ENCODE results near the gene DDOST.
A peak's percentile ranks its signal among the peaks of the same experiment; 100 is the strongest.

The DDOST gene

DNA sequence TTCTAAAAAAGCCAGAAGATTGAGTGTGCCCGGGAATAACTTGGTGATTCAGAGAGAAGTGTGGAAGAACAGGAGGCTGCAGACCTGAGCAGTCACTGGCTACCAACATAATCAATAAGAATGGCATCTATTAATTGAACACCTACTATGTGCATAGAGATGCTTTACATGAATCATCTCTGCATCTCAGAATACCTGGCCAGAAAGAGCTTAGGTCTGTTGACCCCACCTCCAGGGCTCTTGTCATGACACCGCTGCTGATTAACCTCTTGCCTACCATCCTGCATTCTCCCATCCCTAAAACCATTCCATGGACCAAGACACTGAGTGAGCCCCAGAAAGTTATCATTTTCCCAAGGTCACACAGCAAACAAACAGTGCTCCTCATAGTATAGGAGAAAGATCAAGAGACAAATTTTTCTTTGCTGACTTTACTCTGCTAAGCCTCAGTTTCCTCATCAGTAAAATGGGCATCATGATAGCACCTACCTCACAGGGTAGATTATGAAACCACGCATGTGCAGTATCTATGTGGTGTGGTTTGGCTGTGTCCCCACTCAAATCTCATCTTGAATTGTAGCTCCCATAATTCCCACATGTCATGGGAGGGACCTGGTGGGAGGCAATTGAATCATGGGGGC lies 44.2 kb downstream of the DDOST start:
- Histone ChIP-seq H3K36me3 (peaks cover 92% of the 10 kb centered on the region), H3K4me3 (ENCODE audit: low read depth in 1 of 2, low read length in 1 of 2) (no peak overlapping the region), H3K27ac (peak overlapping the region; percentile 36), H3K4me1 (ENCODE audit: control insufficient read depth in 1 of 2, insufficient read depth in 1 of 2, low read depth in 1 of 2, low read length in 1 of 2) (no peaks in the 10 kb centered on the region), H3K9me3 (no peaks in the 10 kb centered on the region), H3K27me3 (no peaks in the 10 kb centered on the region)
- TF ChIP-seq, protein P1, sequence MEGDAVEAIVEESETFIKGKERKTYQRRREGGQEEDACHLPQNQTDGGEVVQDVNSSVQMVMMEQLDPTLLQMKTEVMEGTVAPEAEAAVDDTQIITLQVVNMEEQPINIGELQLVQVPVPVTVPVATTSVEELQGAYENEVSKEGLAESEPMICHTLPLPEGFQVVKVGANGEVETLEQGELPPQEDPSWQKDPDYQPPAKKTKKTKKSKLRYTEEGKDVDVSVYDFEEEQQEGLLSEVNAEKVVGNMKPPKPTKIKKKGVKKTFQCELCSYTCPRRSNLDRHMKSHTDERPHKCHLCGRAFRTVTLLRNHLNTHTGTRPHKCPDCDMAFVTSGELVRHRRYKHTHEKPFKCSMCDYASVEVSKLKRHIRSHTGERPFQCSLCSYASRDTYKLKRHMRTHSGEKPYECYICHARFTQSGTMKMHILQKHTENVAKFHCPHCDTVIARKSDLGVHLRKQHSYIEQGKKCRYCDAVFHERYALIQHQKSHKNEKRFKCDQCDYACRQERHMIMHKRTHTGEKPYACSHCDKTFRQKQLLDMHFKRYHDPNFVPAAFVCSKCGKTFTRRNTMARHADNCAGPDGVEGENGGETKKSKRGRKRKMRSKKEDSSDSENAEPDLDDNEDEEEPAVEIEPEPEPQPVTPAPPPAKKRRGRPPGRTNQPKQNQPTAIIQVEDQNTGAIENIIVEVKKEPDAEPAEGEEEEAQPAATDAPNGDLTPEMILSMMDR (IDR thresholded peaks at IDR 0.05): no peak

DNA sequence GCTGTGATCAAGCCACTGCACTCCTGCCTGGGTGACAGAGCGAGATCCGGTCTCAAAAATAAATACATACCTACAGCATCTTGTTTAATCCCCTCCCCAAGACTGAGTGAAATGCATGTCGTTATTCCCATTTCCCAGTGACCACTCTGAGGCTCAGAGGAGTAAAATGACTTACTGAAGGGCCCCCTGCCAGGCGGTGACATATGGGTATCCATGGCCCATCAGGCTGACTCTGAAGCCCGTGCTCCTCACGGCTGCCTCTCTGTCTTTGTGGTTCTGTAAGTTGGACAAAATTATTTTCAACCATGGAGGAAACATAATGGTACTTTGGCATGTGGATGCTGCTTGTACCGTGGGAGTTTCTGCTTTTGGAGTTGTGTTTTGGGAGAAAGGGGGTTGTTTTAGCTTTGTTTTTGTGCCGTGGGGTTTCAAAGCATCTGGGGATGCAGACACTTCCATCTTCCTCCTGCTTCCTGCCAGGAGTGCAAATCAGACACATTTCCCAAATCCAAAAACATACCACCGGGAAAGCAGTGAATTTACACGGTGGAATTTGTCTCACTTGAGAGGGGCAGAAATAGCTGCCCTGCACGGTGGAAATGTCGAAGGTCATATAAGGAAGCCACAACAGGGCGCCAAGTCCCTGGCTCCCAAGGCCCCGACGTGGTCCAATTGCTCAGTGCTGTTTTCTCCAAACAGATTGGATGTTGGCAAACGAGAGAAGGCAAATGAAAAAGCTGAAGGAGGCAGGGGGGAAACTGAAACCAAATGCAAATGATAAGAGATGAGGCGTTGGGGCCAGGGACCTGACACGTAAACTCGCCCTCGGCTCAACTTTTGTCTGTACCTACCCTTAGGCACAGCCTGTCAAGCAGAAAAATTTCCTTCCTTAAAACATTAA lies 45.0 kb downstream of the DDOST start:
- peak overlapping the region; percentile 36 for H3K27ac ChIP-seq
- TF ChIP-seq, protein P1 (IDR thresholded peaks at IDR 0.05): no peak
- H3K36me3 ChIP-seq: peaks cover 98% of the 10 kb centered on the region

DNA sequence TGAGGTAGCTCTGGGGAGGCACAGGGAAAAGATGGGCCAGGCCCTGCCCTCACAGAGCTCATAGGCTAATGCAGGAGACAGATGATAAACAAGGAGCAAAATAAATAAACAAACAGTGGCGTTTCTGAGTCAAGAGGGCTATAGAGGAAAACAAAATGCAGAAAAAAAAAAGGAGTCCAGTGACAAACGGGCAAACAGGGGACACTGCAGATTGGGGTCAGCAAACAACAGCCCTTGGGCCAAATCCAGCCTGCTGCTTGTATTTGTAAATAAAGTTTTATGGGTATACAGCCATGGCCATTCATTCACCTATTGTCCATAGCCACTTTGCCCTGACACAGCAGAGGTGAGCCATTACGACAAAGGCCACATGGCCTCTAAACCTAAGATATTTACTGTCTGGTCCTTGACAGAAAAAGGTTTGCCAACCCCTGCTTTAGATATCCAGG lies 47.0 kb downstream of the DDOST start:
- H3K36me3 ChIP-seq: peaks cover 98% of the 10 kb centered on the region
- peak overlapping the region; percentile 64 for H3K27ac ChIP-seq
- peaks cover 0 to 6% of the 10 kb centered on the region in 2 experiments for H3K4me1 ChIP-seq (ENCODE audit: control insufficient read depth in 1 of 2, insufficient read depth in 1 of 2, low read depth in 1 of 2, low read length in 1 of 2)
- TF ChIP-seq, protein P1 (IDR thresholded peaks at IDR 0.05): no peak
- no peak overlapping the region for H3K4me3 ChIP-seq (ENCODE audit: low read depth in 1 of 2, low read length in 1 of 2)
- H3K9me3 ChIP-seq: no peaks in the 10 kb centered on the region
- no peaks in the 10 kb centered on the region for H3K27me3 ChIP-seq

More for the DNA sequence above, 45.0 kb downstream of the DDOST start:
- no peaks in the 10 kb centered on the region for H3K4me1 ChIP-seq (ENCODE audit: control insufficient read depth in 1 of 2, insufficient read depth in 1 of 2, low read depth in 1 of 2, low read length in 1 of 2)
- H3K4me3 ChIP-seq (ENCODE audit: low read depth in 1 of 2, low read length in 1 of 2): no peak overlapping the region
- H3K9me3 ChIP-seq: no peaks in the 10 kb centered on the region
- H3K27me3 ChIP-seq: no peaks in the 10 kb centered on the region

DNA sequence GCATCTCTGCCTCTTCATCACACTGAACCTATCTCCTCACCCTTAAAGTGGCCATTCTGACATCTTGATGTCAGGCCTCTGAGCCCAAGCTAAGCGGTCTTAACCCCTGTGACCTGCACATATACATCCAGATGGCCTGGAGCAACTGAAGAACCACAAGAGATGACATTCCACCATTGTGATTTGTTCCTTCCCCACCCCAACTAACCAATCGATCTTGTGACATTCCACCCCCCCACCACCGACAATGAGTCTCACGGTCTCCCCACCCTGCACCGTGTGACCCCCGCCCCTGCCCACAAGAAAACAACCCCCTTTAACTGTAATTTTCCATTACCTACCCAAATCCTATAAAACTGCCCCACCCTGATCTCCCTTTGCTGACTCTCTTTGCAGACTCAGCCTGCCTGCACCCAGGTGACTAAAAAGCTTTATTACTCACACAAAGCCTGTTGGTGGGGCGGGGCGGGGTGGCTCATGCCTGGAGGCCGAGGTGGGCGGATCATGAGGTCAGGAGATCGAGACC lies 48.9 kb downstream of the DDOST start:
- TF ChIP-seq, protein P1 (IDR thresholded peaks at IDR 0.05): no peak

DNA sequence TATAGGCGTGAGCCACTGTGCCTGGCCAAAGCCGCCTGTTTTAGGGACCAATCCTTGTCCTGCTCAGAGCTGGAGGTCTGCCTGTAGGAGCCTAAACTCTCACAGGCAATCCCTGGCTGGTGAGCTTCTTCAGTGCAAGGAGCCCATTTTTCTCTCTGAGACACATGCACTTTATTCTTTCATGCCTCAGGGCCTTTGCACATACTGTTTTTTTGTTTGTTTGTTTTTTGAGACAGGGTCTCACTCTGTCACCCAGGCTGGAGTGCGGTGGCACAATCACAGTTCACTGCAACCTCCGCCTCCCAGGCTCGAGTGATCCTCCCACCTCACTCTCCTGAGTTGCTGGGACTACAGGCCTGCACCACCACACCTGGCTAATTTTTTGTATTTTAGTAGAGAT lies 49.5 kb downstream of the DDOST start:
- Histone ChIP-seq H3K4me3 (ENCODE audit: low read depth in 1 of 2, low read length in 1 of 2) (no peak overlapping the region), H3K27me3 (no peaks in the 10 kb centered on the region), H3K4me1 (ENCODE audit: control insufficient read depth in 1 of 2, insufficient read depth in 1 of 2, low read depth in 1 of 2, low read length in 1 of 2) (peaks cover 24 to 31% of the 10 kb centered on the region in 2 experiments), H3K27ac (peak overlapping the region; percentile 32), H3K9me3 (no peaks in the 10 kb centered on the region), H3K36me3 (peaks cover 98% of the 10 kb centered on the region)
- TF ChIP-seq, protein P1 (IDR thresholded peaks at IDR 0.05): no peak

More for the DNA sequence above, 48.9 kb downstream of the DDOST start:
- H3K9me3 ChIP-seq: no peaks in the 10 kb centered on the region
- no peaks in the 10 kb centered on the region for H3K27me3 ChIP-seq
- no peak overlapping the region for H3K27ac ChIP-seq
- no peak overlapping the region for H3K4me3 ChIP-seq (ENCODE audit: low read depth in 1 of 2, low read length in 1 of 2)
- H3K4me1 ChIP-seq (ENCODE audit: control insufficient read depth in 1 of 2, insufficient read depth in 1 of 2, low read depth in 1 of 2, low read length in 1 of 2): peaks cover 18 to 25% of the 10 kb centered on the region in 2 experiments
- peaks cover 98% of the 10 kb centered on the region for H3K36me3 ChIP-seq

All from neutrophil (primary cell).